Melanocyte of skin (primary cell): ENCODE results near the gene ZNHIT1. TPM values are rescaled to one million over a fixed set of nuclear protein-coding genes. Genes with fewer than 3 reads are reported as not detected.

Source experiments
- small RNA-seq, 2 donors: library from RNA; depleted of rRNA; stranded (forward); fragments of <200 nt; gene quantifications; one replicate each; pipeline ENCODE3, GENCODE V24; 2012
- total RNA-seq, 2 donors: library from RNA; depleted of rRNA; stranded (reverse); fragments of >200 nt; gene quantifications; 2 replicates each; pipeline ENCODE4 v1.2.3, GENCODE V29; 2012

The ZNHIT1 gene
- 10 to 100 TPM; 60.9 to 88.1 TPM for total RNA-seq

DNA sequence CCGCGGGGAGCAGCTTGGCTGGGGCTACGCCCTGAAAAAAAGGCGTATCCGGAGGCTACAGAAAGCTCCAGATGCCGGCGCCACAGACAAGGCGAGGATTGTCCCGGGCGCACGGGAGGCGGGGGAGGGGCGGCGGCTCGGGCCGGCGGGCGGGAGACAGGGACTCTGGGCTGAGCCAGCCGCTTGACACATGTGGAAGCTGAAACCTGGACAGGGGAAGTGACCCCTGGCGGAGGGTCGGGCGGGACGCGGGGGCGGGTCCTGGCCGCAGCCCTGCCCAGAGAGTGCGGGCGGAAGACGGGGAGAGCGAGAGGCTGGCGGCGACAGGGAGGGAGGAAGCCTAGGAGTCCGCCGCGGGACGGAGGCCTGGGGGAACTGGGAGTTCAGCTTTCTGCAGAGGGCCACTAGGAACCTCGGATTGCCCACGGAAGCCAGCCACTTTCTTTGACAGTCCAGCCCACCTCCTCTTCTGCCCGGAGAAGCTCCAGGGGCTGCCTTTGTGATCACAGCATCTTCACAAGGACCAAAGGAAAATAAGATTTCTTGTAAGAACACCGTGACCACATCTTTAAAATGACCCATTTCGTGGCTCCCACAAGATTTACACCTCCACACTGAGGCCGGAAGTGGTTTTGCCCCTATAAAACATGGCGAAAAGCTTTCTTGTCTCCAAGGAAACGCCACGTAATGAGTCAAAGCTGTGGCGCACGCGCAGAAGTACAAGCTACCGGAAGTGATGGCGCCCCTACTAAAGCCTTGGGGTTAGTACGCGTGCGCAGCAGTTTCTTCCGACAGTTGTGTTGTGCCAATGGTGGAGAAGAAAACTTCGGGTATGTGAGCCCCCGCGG is at the start of gene ZNHIT1, which contains the start of gene PLOD3:
TSS of gene ZNHIT1 (plus strand) at position 778 of the 848 bp plus-strand sequence. CDS start at position 809, 31 bp downstream.
TSS of gene PLOD3 (minus strand) at position 194 of the 848 bp plus-strand sequence. CDS start 307 bp downstream, outside the sequence.

DNA sequence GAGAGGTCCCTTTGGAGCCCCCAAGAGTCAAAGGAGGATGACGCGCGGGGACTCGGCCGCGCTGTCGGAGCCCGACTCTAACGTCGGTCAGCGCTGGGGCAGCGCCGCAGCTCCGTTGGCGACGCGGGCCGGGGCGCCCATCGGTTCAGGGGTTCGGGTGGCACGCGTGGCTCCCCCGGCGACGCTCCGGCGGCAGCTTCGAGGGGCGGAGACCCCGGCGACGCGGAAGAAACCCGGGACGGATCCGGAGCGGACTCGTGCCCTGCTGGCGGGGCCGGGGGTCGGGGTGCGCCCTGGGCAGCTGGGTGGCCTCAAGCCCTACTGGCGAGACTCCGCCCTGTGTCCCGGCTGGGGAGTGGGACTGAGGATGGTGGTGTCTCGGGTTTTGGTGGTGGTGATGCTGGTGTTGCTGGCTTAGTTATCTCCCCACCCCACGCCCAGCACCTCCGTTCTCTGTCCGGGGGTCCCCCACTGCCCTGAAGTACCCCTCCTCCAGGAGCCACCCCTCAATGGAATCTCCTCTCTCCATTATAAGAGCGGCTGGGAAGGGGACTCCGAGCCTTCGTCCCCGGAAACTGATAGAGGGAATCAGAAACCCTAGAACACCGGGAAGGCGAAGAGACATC is 37.7 kb upstream of the ZNHIT1 start, which contains the start of gene NAT16:
TSS of gene NAT16 (minus strand) at position 164 of the 626 bp plus-strand sequence. CDS start 5,486 bp downstream, outside the sequence.

DNA sequence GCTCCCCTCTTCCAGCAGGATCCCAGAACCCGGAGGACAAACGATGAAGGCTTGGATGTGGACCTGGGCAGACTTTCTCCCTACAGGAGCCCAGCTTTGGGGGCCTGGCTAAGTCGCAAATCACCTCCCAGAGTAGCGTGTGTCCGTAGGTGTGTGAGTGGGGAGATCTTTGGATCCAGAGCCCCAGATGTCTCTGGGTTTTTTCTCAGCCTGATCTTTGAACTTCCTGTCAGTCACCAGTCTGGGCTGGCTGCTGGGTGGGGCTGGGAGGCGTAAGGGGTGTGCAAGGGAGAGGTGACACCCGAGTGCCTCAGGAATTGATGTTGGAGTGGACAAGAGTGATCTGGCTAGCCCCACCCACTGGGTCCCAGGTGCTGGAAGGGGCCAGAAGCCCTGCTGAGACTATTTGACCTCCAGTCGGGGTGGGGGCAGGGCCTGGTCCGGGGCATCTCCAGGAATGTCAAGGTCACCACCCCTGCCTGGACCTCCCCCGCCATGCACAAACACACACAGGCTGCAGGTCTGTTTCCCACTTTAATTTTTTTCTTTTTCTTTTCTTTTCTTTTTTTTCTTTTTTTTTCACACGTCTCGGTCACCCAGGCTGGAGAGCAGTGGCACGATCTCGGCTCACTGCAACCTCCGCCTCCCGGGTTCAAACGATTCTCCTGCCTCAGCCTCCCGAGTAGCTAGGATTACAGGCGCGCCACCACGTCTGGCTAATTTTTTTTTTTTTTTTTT is 16.9 kb upstream of the ZNHIT1 start, which contains the start of gene MOGAT3:
TSS of gene MOGAT3 (minus strand) at position 175 of the 738 bp plus-strand sequence. CDS start 182 bp downstream, outside the sequence.

DNA sequence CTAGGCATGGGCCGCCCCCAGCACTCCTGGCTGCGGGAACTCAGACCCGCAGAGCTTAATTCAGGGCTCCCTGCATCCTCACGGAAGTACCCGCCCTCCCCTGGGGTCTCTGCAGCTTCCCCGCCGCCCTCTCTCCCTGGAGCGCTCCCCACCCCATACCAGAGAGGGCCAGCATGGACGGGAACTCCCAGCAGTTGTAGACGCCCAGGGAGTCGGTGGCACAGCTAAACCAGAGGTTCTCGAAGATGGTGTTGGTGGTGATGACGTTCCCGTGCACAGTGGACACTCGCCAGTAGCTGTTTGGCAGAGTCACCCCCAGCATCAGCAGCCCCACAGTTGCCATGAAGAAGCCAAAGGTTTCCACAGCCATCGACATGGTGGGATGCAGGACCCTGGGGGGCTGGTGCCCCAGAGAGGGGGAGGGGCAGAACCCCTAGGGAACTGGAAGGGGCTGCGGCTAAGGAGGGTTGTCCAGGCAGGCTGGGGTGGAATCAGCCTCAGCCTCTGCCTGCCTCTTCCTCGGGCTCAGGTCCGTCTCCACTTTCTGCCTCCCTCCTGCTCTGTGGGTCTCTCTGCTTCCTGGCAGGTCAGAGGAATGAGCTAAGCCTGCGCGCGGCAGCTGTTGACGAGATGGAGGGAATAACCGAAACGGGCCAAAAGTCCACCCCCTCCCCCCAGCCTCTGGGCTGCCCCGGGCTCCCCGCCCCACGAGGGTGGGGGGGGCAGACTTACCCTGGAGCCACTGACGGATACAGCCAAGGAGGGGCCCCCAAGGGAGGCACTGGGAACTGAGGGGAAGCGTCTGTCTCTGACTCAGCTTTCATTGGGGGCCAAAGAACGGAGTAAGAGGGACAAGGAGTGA is 19.5 kb downstream of the ZNHIT1 start, which contains the start of gene CLDN15:
TSS of gene CLDN15 (minus strand) at position 597 of the 862 bp plus-strand sequence. CDS start at position 376, 221 bp downstream.

DNA sequence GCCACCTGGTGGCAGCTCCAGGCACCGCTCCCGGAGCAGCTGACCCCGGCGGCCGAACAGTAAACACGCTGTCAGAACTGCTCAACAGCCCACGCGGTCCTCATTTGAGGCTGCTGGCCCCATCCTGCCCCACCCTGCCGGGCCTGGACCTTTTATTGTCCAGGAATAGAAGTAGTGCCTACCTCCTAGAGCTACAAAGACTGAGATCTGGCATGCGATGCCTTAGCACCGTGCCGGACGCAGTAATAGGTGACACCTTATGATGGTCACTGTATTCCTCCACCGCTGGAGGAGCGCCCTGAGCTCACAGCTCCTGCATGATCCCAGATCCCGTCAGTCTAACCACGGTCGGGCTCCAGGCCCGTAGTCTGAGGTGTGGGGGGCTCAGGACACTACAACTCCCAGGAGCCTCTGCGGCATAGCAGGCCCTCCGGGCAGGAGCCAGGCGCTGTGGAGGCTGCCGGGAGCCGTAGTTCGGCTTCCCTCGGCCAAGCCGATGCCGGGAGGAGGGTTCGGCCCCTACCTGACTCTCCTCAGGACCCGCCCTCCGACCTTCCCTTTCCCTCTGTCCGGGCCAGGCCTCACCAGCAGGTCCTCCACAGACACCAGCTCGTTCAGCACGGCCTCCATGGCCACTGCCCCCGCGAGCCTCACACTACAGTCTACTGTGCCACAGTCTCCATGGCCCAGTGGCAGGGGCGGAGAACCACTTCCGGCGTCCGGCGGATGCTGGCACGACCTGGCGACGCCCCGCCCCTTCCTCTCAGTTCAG is 26.6 kb downstream of the ZNHIT1 start, which contains the start of gene FIS1:
TSS of gene FIS1 (minus strand) at position 707 of the 772 bp plus-strand sequence. CDS start at position 630, 77 bp downstream.

Small RNAs within 50 kb of the gene (small RNA-seq; reads per million reads assigned to genes)
- 0 to 0.04 reads per million in 2 donors for gene RNU6-1104P

Other genes with a start within 250 kb of the ZNHIT1 start
- under 1 TPM in 1 of 2 donors, not detected in 1; 0.69 TPM for gene MUC12, start 248.6 kb upstream of the ZNHIT1 start, total RNA-seq
- not detected for gene MUC17, start 198.1 kb upstream of the ZNHIT1 start, total RNA-seq
- gene TRIM56, start 132.7 kb upstream of the ZNHIT1 start, total RNA-seq = 10 to 100 TPM in 1 of 2 donors, 1 to 10 TPM in 1; 10.0 to 14.3 TPM
- gene SERPINE1, start 91.1 kb upstream of the ZNHIT1 start, total RNA-seq = 1 to 10 TPM; 1.0 to 3.3 TPM
- 100 to 1,000 TPM; 151 to 208 TPM for gene AP1S1, start 63.7 kb upstream of the ZNHIT1 start, total RNA-seq
- 10 to 100 TPM in 1 of 2 donors, 1 to 10 TPM in 1; 8.3 to 27.0 TPM for gene VGF, start 52.6 kb upstream of the ZNHIT1 start, total RNA-seq
- not detected for gene NAT16, start 37.9 kb upstream of the ZNHIT1 start, total RNA-seq
- gene MOGAT3, start 17.1 kb upstream of the ZNHIT1 start, total RNA-seq = not detected
- 100 to 1,000 TPM; 199 to 220 TPM for gene PLOD3, start 584 bp upstream of the ZNHIT1 start, total RNA-seq
- gene CLDN15, start 19.6 kb downstream of the ZNHIT1 start, total RNA-seq = 1 to 10 TPM; 3.0 to 4.1 TPM
- gene FIS1, start 26.9 kb downstream of the ZNHIT1 start, total RNA-seq = 100 to 1,000 TPM; 138 to 142 TPM
- gene IFT22, start 103.6 kb downstream of the ZNHIT1 start, total RNA-seq = 10 to 100 TPM; 20.0 to 21.6 TPM
- under 1 TPM; under 0.01 TPM for gene COL26A1, start 144.7 kb downstream of the ZNHIT1 start, total RNA-seq